Measurements from ENCODE around the gene GIT2.

GIT2 gene

GRCh38 chr12:109880938-109881337 is 115.2 kb downstream of the GIT2 start:
- TF ChIP-seq CTCF (IDR thresholded peaks at IDR 0.05; ENCODE audit: borderline replicate concordance, insufficient read depth, low read depth, low read length), result no peak
- peak overlapping the region; percentile 48 for H3K4me3 ChIP-seq (ENCODE audit: low read depth, low read length)

GRCh38 chr12:109880043-109880931 is 115.9 kb downstream of the GIT2 start, which contains the start of gene GLTP:
Gene GLTP (minus strand): TSS chr12:109880541. CDS start chr12:109880374, 167 bp downstream.
- peak; percentile 80 for TF ChIP-seq CTCF (IDR thresholded peaks at IDR 0.05; ENCODE audit: borderline replicate concordance, insufficient read depth, low read depth, low read length)
- peak within 1 kb of the TSS; percentile 87 for H3K4me3 ChIP-seq (ENCODE audit: low read depth, low read length)
